HUES48 (cell line): ENCODE measurements around the gene EPHA3.

Source experiments
- H3K27ac ChIP-seq: one replicate; pipeline ENCODE4 v1.7.0; 2013; ENCODE audit warnings: low read depth, low read length, inconsistent platforms
- H3K27me3 ChIP-seq: 2 replicates; pipeline ENCODE4 v1.6.1; 2013; ENCODE audit warnings: mild to moderate bottlenecking, low read length; ENCODE audit not compliant: control insufficient read depth, insufficient read depth
- H3K36me3 ChIP-seq: 2 replicates; pipeline ENCODE4 v1.6.1; 2013; ENCODE audit warnings: low read length; ENCODE audit not compliant: control insufficient read depth, insufficient read depth
- H3K4me1 ChIP-seq: 2 replicates; pipeline ENCODE4 v1.6.1; 2013; ENCODE audit warnings: mild to moderate bottlenecking, low read length; ENCODE audit not compliant: control insufficient read depth, insufficient read depth
- H3K4me3 ChIP-seq: 2 replicates; pipeline ENCODE4 v1.5.1; 2013; ENCODE audit warnings: mild to moderate bottlenecking, low read depth, low read length
- H3K9ac ChIP-seq: 2 replicates; pipeline ENCODE4 v1.6.1; 2013; ENCODE audit warnings: mild to moderate bottlenecking, low read depth, low read length, moderate library complexity
- H3K9me3 ChIP-seq: 2 replicates; pipeline ENCODE4 v1.6.1; 2013; ENCODE audit warnings: low read length; ENCODE audit not compliant: control insufficient read depth, insufficient read depth

The EPHA3 gene

GRCh38 chr3:89180334-89180733, 72.9 kb downstream of the EPHA3 start:
- H3K9ac ChIP-seq: no peak overlapping the region
- peaks cover 42% of the 10 kb centered on the region for H3K4me1 ChIP-seq
- no peaks in the 10 kb centered on the region for H3K36me3 ChIP-seq
- no peak overlapping the region for H3K4me3 ChIP-seq
- H3K27ac ChIP-seq: no peak overlapping the region
- no peaks in the 10 kb centered on the region for H3K9me3 ChIP-seq
- no peaks in the 10 kb centered on the region for H3K27me3 ChIP-seq

GRCh38 chr3:89182056-89182455, 74.6 kb downstream of the EPHA3 start:
- H3K9me3 ChIP-seq: no peaks in the 10 kb centered on the region
- no peaks in the 10 kb centered on the region for H3K36me3 ChIP-seq
- H3K4me1 ChIP-seq: peaks cover 47% of the 10 kb centered on the region
- H3K27ac ChIP-seq: no peak overlapping the region
- H3K27me3 ChIP-seq: no peaks in the 10 kb centered on the region
- no peak overlapping the region for H3K4me3 ChIP-seq
- H3K9ac ChIP-seq: no peak overlapping the region

- Histone ChIP-seq H3K27me3 (no peaks in the 10 kb centered on the region), H3K9ac (no peak overlapping the region; the same call in 1 of the 2 replicates), H3K27ac (peak overlapping the region; percentile 38), H3K4me3 (no peak overlapping the region), H3K9me3 (no peaks in the 10 kb centered on the region), H3K36me3 (no peaks in the 10 kb centered on the region), H3K4me1 (peaks cover 44% of the 10 kb centered on the region)
Measured at GRCh38 chr3:89184151-89184995, 77.0 kb downstream of the EPHA3 start.

GRCh38 chr3:89186456-89186855, 79.0 kb downstream of the EPHA3 start:
- no peak overlapping the region for H3K9ac ChIP-seq
- H3K4me3 ChIP-seq: no peak overlapping the region
- peaks cover 23% of the 10 kb centered on the region for H3K4me1 ChIP-seq
- no peaks in the 10 kb centered on the region for H3K27me3 ChIP-seq
- H3K9me3 ChIP-seq: no peaks in the 10 kb centered on the region
- no peaks in the 10 kb centered on the region for H3K36me3 ChIP-seq
- H3K27ac ChIP-seq: no peak overlapping the region

- Histone ChIP-seq H3K36me3 (no peaks in the 10 kb centered on the region), H3K9ac (no peak overlapping the region), H3K27ac (no peak overlapping the region), H3K9me3 (no peaks in the 10 kb centered on the region), H3K4me1 (no peaks in the 10 kb centered on the region), H3K4me3 (no peak overlapping the region), H3K27me3 (no peaks in the 10 kb centered on the region)
Measured at GRCh38 chr3:89198591-89198990, 91.2 kb downstream of the EPHA3 start.

GRCh38 chr3:89212619-89213018, 105.2 kb downstream of the EPHA3 start:
- Histone ChIP-seq H3K36me3 (no peaks in the 10 kb centered on the region), H3K27me3 (no peaks in the 10 kb centered on the region), H3K4me3 (no peak overlapping the region), H3K9ac (no peak overlapping the region), H3K4me1 (no peaks in the 10 kb centered on the region), H3K27ac (no peak overlapping the region), H3K9me3 (no peaks in the 10 kb centered on the region)

- Histone ChIP-seq H3K4me1 (no peaks in the 10 kb centered on the region), H3K27ac (no peak overlapping the region), H3K9me3 (no peaks in the 10 kb centered on the region), H3K4me3 (no peak overlapping the region), H3K36me3 (no peaks in the 10 kb centered on the region), H3K27me3 (no peaks in the 10 kb centered on the region), H3K9ac (no peak overlapping the region)
Measured at GRCh38 chr3:89216016-89216739, 108.8 kb downstream of the EPHA3 start.

GRCh38 chr3:89217148-89217685, 109.8 kb downstream of the EPHA3 start:
- Histone ChIP-seq H3K4me3 (no peak overlapping the region), H3K36me3 (no peaks in the 10 kb centered on the region), H3K27me3 (no peaks in the 10 kb centered on the region), H3K9ac (no peak overlapping the region), H3K9me3 (no peaks in the 10 kb centered on the region), H3K4me1 (no peaks in the 10 kb centered on the region), H3K27ac (no peak overlapping the region)

- no peak overlapping the region for H3K27ac ChIP-seq
- no peaks in the 10 kb centered on the region for H3K4me1 ChIP-seq
- no peaks in the 10 kb centered on the region for H3K36me3 ChIP-seq
- no peaks in the 10 kb centered on the region for H3K9me3 ChIP-seq
- H3K9ac ChIP-seq: no peak overlapping the region
- no peaks in the 10 kb centered on the region for H3K27me3 ChIP-seq
- no peak overlapping the region for H3K4me3 ChIP-seq
Measured at GRCh38 chr3:89221924-89222323, 114.5 kb downstream of the EPHA3 start.

GRCh38 chr3:89223188-89223587, 115.8 kb downstream of the EPHA3 start:
- H3K27me3 ChIP-seq: no peaks in the 10 kb centered on the region
- no peak overlapping the region for H3K9ac ChIP-seq
- H3K4me3 ChIP-seq: no peak overlapping the region
- H3K27ac ChIP-seq: no peak overlapping the region
- peaks cover under 1% of the 10 kb centered on the region; the same call in 1 of the 2 replicates for H3K4me1 ChIP-seq
- no peaks in the 10 kb centered on the region for H3K9me3 ChIP-seq
- no peaks in the 10 kb centered on the region for H3K36me3 ChIP-seq

- no peaks in the 10 kb centered on the region for H3K27me3 ChIP-seq
- peaks cover 11% of the 10 kb centered on the region; the same call in 1 of the 2 replicates for H3K4me1 ChIP-seq
- H3K9me3 ChIP-seq: no peaks in the 10 kb centered on the region
- H3K27ac ChIP-seq: no peak overlapping the region
- H3K36me3 ChIP-seq: no peaks in the 10 kb centered on the region
- H3K4me3 ChIP-seq: no peak overlapping the region
- H3K9ac ChIP-seq: no peak overlapping the region
Measured at GRCh38 chr3:89227218-89227617, 119.8 kb downstream of the EPHA3 start.
